ENCODE data around the gene RAPGEFL1. TPM values are rescaled to one million over a fixed set of nuclear protein-coding genes. Genes with fewer than 3 reads are reported as not detected.
A peak's percentile ranks its signal among the peaks of the same experiment; 100 is the strongest.
"Not testable (repeated sequence)": the region's sequence is repeated elsewhere in the genome, so short reads cannot be mapped to it uniquely, and the experiment has no call there.

Gene RAPGEFL1
- total and polyA plus RNA-seq, 4 donors: 4.6 to 9.4 (median 8.8) TPM

DNA sequence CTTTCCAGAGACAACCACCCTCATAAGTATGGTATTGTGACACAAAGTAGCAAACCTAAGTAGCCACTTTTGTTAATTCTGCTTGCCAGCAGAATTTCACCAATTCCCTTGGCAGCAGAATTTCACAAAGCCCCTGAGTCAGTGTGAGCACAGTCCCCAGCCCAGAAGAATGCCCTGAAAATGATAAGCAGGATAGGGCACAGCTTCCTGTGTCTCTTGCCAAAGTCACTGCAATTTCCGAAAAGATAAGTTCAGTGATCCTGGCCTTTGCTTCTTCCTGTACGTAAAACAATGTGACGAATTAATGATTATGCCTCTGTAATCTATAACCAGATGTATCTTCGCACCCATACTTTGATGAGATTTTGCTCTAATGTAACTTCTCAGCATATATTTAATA lies 25.9 kb downstream of the RAPGEFL1 start:
- Histone ChIP-seq H3K36me3 (ENCODE audit: control insufficient read depth in 4 of 4, insufficient read depth in 4 of 4, low read length in 4 of 4) (no peaks in the 10 kb centered on the region), H3K27me3 (ENCODE audit: control insufficient read depth in 3 of 3, insufficient read depth in 3 of 3, low read length in 2 of 3) (no peaks in the 10 kb centered on the region), H3K9me3 (ENCODE audit: control insufficient read depth in 4 of 4, insufficient read depth in 3 of 4, low read length in 3 of 4) (no peaks in the 10 kb centered on the region), H3K27ac (ENCODE audit: low read depth in 1 of 2, low read length in 1 of 2) (peak overlapping the region in 1 of 2 donors; percentile 40), H3K9ac (ENCODE audit: insufficient read depth in 1 of 2, low read length in 2 of 2) (no peak overlapping the region), H3K4me3 (no peak overlapping the region), H3K4me1 (ENCODE audit: control insufficient read depth in 5 of 5, insufficient read depth in 5 of 5, low read length in 5 of 5) (no peaks in the 10 kb centered on the region)
- TF ChIP-seq, protein P1, sequence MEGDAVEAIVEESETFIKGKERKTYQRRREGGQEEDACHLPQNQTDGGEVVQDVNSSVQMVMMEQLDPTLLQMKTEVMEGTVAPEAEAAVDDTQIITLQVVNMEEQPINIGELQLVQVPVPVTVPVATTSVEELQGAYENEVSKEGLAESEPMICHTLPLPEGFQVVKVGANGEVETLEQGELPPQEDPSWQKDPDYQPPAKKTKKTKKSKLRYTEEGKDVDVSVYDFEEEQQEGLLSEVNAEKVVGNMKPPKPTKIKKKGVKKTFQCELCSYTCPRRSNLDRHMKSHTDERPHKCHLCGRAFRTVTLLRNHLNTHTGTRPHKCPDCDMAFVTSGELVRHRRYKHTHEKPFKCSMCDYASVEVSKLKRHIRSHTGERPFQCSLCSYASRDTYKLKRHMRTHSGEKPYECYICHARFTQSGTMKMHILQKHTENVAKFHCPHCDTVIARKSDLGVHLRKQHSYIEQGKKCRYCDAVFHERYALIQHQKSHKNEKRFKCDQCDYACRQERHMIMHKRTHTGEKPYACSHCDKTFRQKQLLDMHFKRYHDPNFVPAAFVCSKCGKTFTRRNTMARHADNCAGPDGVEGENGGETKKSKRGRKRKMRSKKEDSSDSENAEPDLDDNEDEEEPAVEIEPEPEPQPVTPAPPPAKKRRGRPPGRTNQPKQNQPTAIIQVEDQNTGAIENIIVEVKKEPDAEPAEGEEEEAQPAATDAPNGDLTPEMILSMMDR (IDR thresholded peaks at IDR 0.05; ENCODE audit: control extremely low read depth, extremely low read depth): no peak
- ATAC-seq (ENCODE audit: insufficient read depth, low FRiP score) (no peak), DNase-seq (no peak)
- WGBS, 2 donors: 40 to 49% methylated on average over 4 of the region's 4 CpGs

DNA sequence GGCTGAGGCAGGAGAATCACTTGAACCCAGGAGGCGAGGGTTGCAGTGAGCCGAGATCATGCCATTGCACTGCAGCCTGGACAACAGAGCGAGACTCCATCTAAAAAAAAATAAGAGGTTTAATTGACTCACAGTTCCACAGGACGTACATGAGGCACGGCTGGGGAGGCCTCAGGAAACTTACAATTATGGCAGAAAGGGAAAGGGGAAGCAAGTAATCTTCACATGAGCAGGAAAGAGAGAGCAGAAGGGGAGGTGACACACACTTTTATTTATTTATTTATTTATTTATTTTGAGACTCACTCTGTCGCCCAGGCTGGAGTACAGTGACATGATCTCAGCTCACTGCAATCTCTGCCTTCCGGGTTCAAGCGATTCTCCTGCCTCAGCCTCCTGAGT lies 28.9 kb downstream of the RAPGEFL1 start:
- DNase-seq; ATAC-seq (ENCODE audit: insufficient read depth, low FRiP score); H3K9ac ChIP-seq (ENCODE audit: insufficient read depth in 1 of 2, low read length in 2 of 2); H3K9me3 ChIP-seq (ENCODE audit: control insufficient read depth in 4 of 4, insufficient read depth in 3 of 4, low read length in 3 of 4); H3K4me1 ChIP-seq (ENCODE audit: control insufficient read depth in 5 of 5, insufficient read depth in 5 of 5, low read length in 5 of 5); H3K27ac ChIP-seq (ENCODE audit: low read depth in 1 of 2, low read length in 1 of 2); H3K4me3 ChIP-seq; H3K36me3 ChIP-seq (ENCODE audit: control insufficient read depth in 4 of 4, insufficient read depth in 4 of 4, low read length in 4 of 4); H3K27me3 ChIP-seq (ENCODE audit: control insufficient read depth in 3 of 3, insufficient read depth in 3 of 3, low read length in 2 of 3): not testable (repeated sequence)
- WGBS, 2 donors: 70 to 83% methylated on average over 8 of the region's 8 CpGs

DNA sequence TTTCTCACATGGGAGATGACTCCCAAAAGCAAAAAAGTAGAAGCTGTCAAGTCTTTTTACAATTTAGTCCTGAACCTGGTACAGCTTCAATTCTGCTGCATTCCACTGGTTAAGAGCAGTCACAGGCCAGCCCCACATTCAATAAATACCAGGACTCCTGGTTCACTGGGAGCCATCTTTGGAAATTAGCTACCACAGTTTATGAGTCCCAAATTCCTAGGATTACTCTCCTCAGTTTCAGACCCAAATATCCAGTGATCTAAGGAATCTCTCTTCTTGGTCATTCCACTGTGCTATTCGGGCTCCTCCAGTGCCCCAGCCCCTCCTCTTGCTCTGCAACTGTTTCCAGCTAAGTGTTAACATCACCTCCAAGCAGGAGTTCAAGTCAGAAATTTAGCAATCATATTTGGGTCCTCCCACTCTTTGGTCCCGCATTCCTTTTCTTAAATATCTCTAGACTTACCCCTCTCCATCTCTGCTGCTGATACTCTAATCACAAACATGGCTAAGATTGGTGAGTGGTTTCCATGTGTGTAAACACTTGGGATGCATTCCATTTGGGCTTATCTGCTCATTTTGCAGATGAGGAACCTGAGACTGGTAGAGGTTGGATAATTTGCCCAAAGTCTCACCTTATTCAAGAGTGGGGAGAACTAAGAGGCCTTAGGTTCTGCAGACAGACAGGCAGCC lies 32.3 kb downstream of the RAPGEFL1 start:
- ATAC-seq (ENCODE audit: insufficient read depth, low FRiP score) (no peak), DNase-seq (no peak)
- Histone ChIP-seq H3K4me3 (no peak overlapping the region), H3K4me1 (ENCODE audit: control insufficient read depth in 5 of 5, insufficient read depth in 5 of 5, low read length in 5 of 5) (no peaks in the 10 kb centered on the region), H3K9ac (ENCODE audit: insufficient read depth in 1 of 2, low read length in 2 of 2) (no peak overlapping the region), H3K27me3 (ENCODE audit: control insufficient read depth in 3 of 3, insufficient read depth in 3 of 3, low read length in 2 of 3) (no peaks in the 10 kb centered on the region), H3K36me3 (ENCODE audit: control insufficient read depth in 4 of 4, insufficient read depth in 4 of 4, low read length in 4 of 4) (no peaks in the 10 kb centered on the region), H3K27ac (ENCODE audit: low read depth in 1 of 2, low read length in 1 of 2) (no peak overlapping the region), H3K9me3 (ENCODE audit: control insufficient read depth in 4 of 4, insufficient read depth in 3 of 4, low read length in 3 of 4) (no peaks in the 10 kb centered on the region)
- WGBS, 2 donors: 53 to 71% methylated on average over 2 of the region's 2 CpGs
- TF ChIP-seq, protein P1 (IDR thresholded peaks at IDR 0.05; ENCODE audit: control extremely low read depth, extremely low read depth): no peak

DNA sequence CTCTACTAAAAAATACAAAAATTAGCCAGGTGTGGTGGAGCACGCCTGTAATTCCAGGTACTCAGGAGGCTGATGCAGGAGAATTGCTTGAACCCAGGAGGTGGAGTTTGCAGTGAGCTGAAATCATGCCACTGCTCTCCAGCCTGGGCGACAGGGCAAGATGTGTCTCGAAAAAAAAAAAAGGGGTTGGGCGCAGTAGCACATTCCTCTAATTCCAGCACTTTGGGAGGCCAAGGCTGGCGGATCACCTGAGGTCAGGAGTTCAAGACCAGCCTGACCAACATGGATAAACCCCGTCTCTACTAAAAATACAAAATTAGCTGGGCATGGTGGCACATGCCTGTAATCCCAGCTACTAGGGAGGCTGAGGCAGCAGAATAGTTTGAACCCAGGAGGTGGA lies 36.6 kb downstream of the RAPGEFL1 start:
- not testable (repeated sequence) for H3K9me3 ChIP-seq (ENCODE audit: control insufficient read depth in 4 of 4, insufficient read depth in 3 of 4, low read length in 3 of 4); H3K36me3 ChIP-seq (ENCODE audit: control insufficient read depth in 4 of 4, insufficient read depth in 4 of 4, low read length in 4 of 4); H3K27me3 ChIP-seq (ENCODE audit: control insufficient read depth in 3 of 3, insufficient read depth in 3 of 3, low read length in 2 of 3); ATAC-seq (ENCODE audit: insufficient read depth, low FRiP score); H3K4me1 ChIP-seq (ENCODE audit: control insufficient read depth in 5 of 5, insufficient read depth in 5 of 5, low read length in 5 of 5); H3K4me3 ChIP-seq; H3K9ac ChIP-seq (ENCODE audit: insufficient read depth in 1 of 2, low read length in 2 of 2); DNase-seq; H3K27ac ChIP-seq (ENCODE audit: low read depth in 1 of 2, low read length in 1 of 2)
- WGBS, 2 donors: 79 to 92% methylated on average over 6 of the region's 6 CpGs

All from lung (tissue), 12 donors.